ENCODE results near the gene DNAJC11.
"Not testable (repeated sequence)": the region's sequence is repeated elsewhere in the genome, so short reads cannot be mapped to it uniquely, and the experiment has no call there.

The DNAJC11 gene

GRCh38 chr1:6638226-6638625, 63.4 kb downstream of the DNAJC11 start:
- TF ChIP-seq CTCF (conservative IDR thresholded peaks at IDR 0.05; ENCODE audit: low read length), result no peak
- H3K4me3 ChIP-seq (ENCODE audit: low read length), result no peak overlapping the region
- peak; percentile 70 for DNase-seq (ENCODE audit: low read depth)

GRCh38 chr1:6637770-6638169, 63.8 kb downstream of the DNAJC11 start:
- DNase-seq (ENCODE audit: low read depth), result no peak
- no peak for TF ChIP-seq CTCF (conservative IDR thresholded peaks at IDR 0.05; ENCODE audit: low read length)
- H3K4me3 ChIP-seq (ENCODE audit: low read length), result no peak overlapping the region

DNA sequence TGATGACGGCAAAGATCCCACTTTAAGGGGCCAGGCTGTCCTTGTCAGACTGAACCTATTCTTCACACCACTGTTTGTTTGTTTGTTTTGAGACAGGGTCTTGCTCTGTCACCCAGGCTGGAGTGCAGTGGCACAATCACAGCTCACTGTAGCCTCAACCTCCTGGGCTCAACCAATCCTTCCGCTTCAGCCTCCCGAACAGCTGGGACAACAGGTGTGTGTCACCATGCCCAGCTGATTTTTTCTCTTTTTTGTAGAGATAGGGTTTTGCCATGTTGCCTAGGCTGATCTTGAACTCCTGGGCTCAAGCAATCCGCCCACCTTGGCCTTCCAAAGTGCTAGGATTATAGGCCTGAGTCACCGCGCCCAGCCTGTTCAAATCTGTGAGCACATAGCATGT, 64.8 kb downstream of the DNAJC11 start:
- DNase-seq (ENCODE audit: low read depth); H3K4me3 ChIP-seq (ENCODE audit: low read length): not testable (repeated sequence)

- TF ChIP-seq CTCF (conservative IDR thresholded peaks at IDR 0.05; ENCODE audit: low read length), result no peak
- no peak for DNase-seq (ENCODE audit: low read depth)
- H3K4me3 ChIP-seq (ENCODE audit: low read length), result no peak overlapping the region
These were observed 65.5 kb downstream of the DNAJC11 start for GRCh38 chr1:6635910-6636760.

DNA sequence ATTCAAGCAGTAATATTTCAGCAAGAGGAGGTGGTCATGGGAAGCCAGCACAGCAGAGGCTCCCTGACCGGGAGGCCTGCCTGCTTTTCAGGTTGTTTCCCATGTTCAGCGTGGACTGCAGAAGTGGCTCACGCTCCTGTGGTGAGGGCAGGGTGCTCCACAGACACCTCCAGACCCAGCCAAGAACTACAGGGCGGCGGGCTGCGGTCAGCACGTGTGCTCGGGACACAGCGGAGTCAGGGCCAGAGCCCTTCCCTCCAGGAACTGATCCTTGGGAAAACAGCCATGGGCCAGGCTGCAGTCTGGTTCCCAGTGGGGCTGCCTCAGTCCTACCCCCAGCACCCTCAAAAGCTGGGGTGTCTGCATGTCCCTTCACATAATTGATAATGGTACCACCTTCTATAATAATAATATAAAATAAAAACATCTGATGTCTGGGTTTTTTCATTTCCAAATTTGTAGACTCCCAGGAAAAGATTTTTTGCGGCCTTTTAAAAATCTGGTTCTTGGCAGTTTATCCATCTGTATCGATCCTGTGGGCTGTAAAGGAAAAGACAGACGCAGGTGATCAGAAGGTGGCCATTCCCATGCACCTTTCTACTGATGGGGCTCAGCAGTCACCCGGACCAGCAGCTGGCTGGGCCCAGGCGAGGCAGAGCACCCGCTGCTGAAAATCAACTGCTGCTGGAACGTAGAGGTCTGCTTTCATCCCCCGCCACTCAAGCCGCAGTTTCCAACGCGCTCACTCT, 66.3 kb downstream of the DNAJC11 start:
- no peak overlapping the region for H3K4me3 ChIP-seq (ENCODE audit: low read length)
- TF ChIP-seq CTCF (conservative IDR thresholded peaks at IDR 0.05; ENCODE audit: low read length), result no peak
- DNase-seq (ENCODE audit: low read depth), result no peak

- peak; percentile 38 for TF ChIP-seq CTCF (conservative IDR thresholded peaks at IDR 0.05; ENCODE audit: low read length)
- H3K4me3 ChIP-seq (ENCODE audit: low read length), result no peak overlapping the region
- DNase-seq (ENCODE audit: low read depth), result peak; percentile 26
These were observed 67.1 kb downstream of the DNAJC11 start for GRCh38 chr1:6634371-6635052.
